Stimulated activated CD4-positive, alpha-beta T cell treated with anti-CD3 and anti-CD28 coated beads, Interleukin-4, amount 100 ng/mL, for 4 hours (primary cell): ENCODE data around the gene PGBD1.

Source experiments
- DNase-seq, 2 experiments: peaks; one replicate each; pipeline ENCODE4 v3.0.0-alpha.2; 2020

The PGBD1 gene

GRCh38 chr6:28336284-28337120 is 55.1 kb downstream of the PGBD1 start:
- no peak for DNase-seq

DNA sequence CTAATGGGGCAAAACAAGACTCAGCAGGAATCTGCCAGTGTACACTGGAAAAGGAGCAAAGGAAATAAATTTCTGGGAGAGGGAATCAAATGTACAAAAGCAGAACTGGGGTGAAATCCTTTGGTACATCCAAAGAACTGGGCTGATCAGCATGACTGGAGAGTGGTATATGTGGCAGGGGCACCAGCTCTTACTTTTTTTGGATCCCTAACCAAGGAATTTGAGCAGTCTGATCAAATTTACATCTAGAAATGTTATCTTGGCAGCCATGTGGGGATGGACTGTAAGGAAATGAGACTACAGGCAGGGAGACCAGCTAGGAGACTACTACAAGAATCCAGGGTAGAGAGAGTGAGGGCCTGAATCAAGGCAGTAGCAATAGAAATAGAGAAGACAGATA is 55.7 kb downstream of the PGBD1 start:
- DNase-seq = no peak

DNA sequence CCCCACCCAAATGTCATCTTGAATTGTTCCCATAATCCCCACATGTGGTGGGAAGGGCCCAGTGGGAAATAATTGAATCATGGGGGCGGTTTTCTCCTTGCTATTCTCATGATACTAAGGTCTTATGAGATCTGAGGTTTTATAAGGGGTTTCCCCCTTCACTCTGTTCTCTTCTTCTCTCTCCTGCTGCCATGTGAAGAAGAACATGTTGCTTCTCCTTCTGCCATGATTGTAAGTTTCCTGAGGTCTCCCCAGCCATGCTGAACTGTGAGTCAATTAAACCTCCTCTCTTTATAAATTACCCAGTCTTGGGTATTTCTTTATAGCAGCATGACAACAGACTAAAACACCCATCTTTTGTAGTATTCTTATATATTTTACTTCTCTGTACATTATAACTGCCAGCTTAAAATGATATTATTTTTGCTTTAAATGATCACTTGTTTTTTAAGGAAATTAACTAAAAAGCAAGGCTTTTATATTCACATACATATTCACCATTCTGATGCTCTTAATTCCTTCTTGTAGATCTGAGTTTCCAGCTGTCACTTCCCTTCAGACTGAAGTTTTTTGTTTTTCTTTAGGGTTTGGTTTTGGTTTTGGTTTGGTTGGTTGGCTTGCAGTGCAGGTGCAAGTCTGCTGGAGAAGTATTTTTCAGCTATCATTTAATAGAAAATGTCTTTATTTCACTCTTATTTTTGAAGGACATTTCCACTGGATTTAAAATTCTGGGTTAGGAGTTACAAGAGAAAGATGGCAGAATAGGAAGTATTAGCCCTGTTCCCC is 59.1 kb downstream of the PGBD1 start:
- no peak for DNase-seq

- no peak for DNase-seq
Measured at GRCh38 chr6:28343898-28344677, 62.7 kb downstream of the PGBD1 start.

- DNase-seq = no peak
Measured at GRCh38 chr6:28345201-28345600, 63.8 kb downstream of the PGBD1 start.

- no peak for DNase-seq
Measured at GRCh38 chr6:28347119-28347518, 65.7 kb downstream of the PGBD1 start.

DNA sequence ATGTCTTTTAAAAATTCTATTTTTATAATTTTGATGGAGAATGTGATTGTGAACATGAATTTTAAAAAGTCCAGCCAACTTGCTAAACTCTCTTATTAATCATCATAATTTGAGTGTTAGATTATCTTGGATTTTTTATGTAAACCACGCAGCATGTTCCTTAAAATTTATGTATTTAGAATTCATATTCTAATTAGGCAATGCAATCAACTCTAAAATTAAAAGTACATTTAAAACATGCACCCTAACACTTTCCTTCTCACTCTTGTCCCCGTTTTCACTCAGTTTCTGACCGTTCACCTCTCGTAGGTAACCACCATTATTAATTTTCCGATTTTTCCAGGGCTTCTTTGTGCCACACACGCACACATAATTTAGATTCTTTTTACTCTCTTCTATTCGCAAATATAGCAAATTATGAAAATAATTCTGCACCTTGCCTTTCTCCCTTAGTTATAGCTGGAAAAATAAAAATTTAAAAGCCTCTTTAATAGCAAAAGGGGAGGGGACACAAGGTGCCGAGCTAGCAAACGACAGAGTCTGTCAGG is 68.0 kb downstream of the PGBD1 start:
- no peak for DNase-seq

GRCh38 chr6:28349892-28350737 is 68.7 kb downstream of the PGBD1 start, which contains the start of gene ZKSCAN3:
Gene ZKSCAN3 (plus strand): TSS chr6:28349947. CDS start chr6:28359587, 9,640 bp downstream.
- peak; percentile 78 to 83 for DNase-seq

- no peak for DNase-seq
Measured at GRCh38 chr6:28351087-28351486, 69.7 kb downstream of the PGBD1 start.

DNA sequence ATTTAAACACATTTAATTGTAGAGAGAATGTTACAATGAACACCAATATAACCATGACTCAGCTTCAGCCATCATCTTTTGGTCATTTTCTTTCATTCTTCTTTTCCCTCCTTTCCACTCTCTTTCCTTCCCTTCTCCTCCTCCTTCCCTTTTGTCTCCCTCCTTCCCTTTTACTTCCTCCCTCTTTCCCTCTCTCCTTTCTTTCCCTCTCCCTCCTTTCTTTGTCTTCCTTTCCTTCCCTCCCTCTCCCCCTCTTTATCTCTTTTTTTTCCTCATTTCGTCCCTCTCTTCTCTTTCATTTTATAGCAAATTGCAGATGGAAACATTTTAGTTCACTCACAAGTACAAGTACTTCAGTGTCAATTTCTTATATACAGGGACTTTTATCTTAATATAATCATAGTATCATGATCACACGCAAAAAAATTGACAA is 70.1 kb downstream of the PGBD1 start:
- DNase-seq = no peak
